ENCODE results near the gene PTRHD1. TPM values are rescaled to one million over a fixed set of nuclear protein-coding genes. Genes with fewer than 3 reads are reported as not detected.

Gene PTRHD1
- total and polyA plus RNA-seq, 7 donors, result 16.6 to 38.3 (median 27.1) TPM

DNA sequence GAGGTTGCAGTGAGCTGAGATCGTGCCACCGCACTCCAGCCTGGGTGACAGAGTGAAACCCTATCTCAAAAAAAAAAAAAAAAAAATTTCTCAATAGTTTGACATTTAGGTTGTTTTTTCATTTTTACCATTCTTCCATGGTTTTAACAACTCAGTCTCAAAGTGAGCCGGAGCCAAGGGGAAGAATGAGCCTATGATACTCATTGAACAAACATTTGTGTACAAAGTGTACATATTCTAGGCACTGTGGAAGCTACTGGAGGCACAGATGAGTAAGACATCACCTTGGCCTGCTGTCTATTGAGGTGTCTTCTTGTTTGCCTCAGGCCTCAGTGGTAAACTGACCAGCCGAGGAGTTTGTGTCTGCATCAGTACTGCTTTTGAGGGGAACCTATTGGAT, 22.0 kb upstream of the PTRHD1 start:
- 98 to 100% (median 98%) methylated on average over 4 of the region's 4 CpGs for WGBS, 3 donors
- intact Hi-C loops (cut with DNase I), result no loop called here
- H3K9me3 ChIP-seq, result no peaks in the 10 kb centered on the region
- H3K36me3 ChIP-seq (ENCODE audit: insufficient read depth in 1 of 2, low read depth in 1 of 2), result peaks cover 0 to 26% of the 10 kb centered on the region in 2 donors
- H3K4me1 ChIP-seq, result no peaks in the 10 kb centered on the region
- no peak overlapping the region for H3K27ac ChIP-seq
- no peak for ATAC-seq
- peak in 1 of 2 donors; percentile 4 for DNase-seq
- no peak overlapping the region for H3K4me3 ChIP-seq
- no peaks in the 10 kb centered on the region for H3K27me3 ChIP-seq (ENCODE audit: insufficient read depth in 3 of 3, low read length in 2 of 3)
- no peak for TF ChIP-seq CTCF (IDR thresholded peaks at IDR 0.05)

GRCh38 chr2:24814516-24814915, 21.3 kb upstream of the PTRHD1 start:
- no peak for TF ChIP-seq CTCF (IDR thresholded peaks at IDR 0.05)
- Histone ChIP-seq H3K9me3 (no peaks in the 10 kb centered on the region), H3K36me3 (ENCODE audit: insufficient read depth in 1 of 2, low read depth in 1 of 2) (peaks cover 0 to 21% of the 10 kb centered on the region in 2 donors), H3K4me3 (no peak overlapping the region), H3K4me1 (no peaks in the 10 kb centered on the region), H3K27ac (no peak overlapping the region), H3K27me3 (ENCODE audit: insufficient read depth in 3 of 3, low read length in 2 of 3) (no peaks in the 10 kb centered on the region)
- WGBS, 3 donors, result 51 to 63% (median 52%) methylated on average over 4 of the region's 4 CpGs
- ATAC-seq (peak in 1 of 4 donors; percentile 55), DNase-seq (no peak)
- intact Hi-C loops (cut with DNase I), result no loop called here

- Histone ChIP-seq H3K27me3 (ENCODE audit: insufficient read depth in 3 of 3, low read length in 2 of 3) (no peaks in the 10 kb centered on the region), H3K4me3 (no peak overlapping the region), H3K4me1 (no peaks in the 10 kb centered on the region), H3K36me3 (ENCODE audit: insufficient read depth in 1 of 2, low read depth in 1 of 2) (peaks cover 0 to 13% of the 10 kb centered on the region in 2 donors), H3K27ac (no peak overlapping the region), H3K9me3 (no peaks in the 10 kb centered on the region)
- 56 to 87% (median 75%) methylated on average over 4 of the region's 4 CpGs for WGBS, 3 donors
- DNase-seq, result no peak
- intact Hi-C loops (cut with DNase I), result no loop called here
- TF ChIP-seq CTCF (IDR thresholded peaks at IDR 0.05), result no peak
- ATAC-seq, result peak in 1 of 4 donors; percentile 53
Measured at GRCh38 chr2:24813691-24814137, 20.5 kb upstream of the PTRHD1 start.

DNA sequence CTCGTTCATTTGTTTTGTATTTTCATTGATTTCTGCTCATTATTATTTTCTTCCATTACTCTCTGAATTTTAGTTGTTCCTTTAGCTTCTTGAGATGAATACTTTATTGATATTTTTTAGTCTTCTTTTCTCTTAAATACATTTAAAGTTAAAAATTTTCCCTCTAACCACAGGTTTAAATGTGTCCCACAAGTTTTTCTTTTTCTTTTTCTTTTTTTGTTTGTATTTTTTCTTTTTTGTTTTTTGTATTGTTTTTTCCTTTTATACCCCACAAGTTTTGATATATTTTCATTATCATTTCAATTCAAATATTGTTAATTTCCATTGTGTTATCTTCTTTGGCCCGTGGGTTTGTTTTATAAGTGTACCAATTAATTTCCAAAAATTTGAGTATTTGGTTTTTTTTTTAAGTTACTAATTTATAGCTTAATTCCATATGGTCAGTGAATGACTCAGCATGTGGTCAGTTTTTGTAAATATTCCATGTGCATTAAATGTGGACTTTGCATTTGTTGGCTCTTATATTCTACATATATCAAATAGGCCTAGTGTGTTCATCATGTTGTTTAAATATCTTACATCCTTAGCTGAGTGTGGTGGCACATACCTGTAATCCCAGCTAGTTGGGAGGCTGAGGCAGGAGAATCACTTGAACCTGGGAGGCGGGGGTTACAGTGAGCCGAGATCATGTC, 16.3 kb upstream of the PTRHD1 start:
- ATAC-seq (no peak), DNase-seq (no peak)
- Histone ChIP-seq H3K4me3 (no peak overlapping the region), H3K9me3 (no peaks in the 10 kb centered on the region), H3K27ac (no peak overlapping the region), H3K27me3 (ENCODE audit: insufficient read depth in 3 of 3, low read length in 2 of 3) (no peaks in the 10 kb centered on the region), H3K4me1 (no peaks in the 10 kb centered on the region), H3K36me3 (ENCODE audit: insufficient read depth in 1 of 2, low read depth in 1 of 2) (no peaks in the 10 kb centered on the region)
- intact Hi-C loops (cut with DNase I), result no loop called here
- WGBS, 3 donors, result 84 to 90% (median 84%) methylated on average over 4 of the region's 4 CpGs
- TF ChIP-seq CTCF (IDR thresholded peaks at IDR 0.05), result no peak

GRCh38 chr2:24806661-24807036, 13.5 kb upstream of the PTRHD1 start:
- H3K27me3 ChIP-seq (ENCODE audit: insufficient read depth in 3 of 3, low read length in 2 of 3), result no peaks in the 10 kb centered on the region
- intact Hi-C loops (cut with DNase I), result no loop called here
- ATAC-seq, result no peak

More at GRCh38 chr2:24806661-24807036, 13.5 kb upstream of the PTRHD1 start:
- no peak overlapping the region for H3K27ac ChIP-seq
- no peak for DNase-seq
- no peaks in the 10 kb centered on the region for H3K9me3 ChIP-seq
- no peaks in the 10 kb centered on the region for H3K36me3 ChIP-seq (ENCODE audit: insufficient read depth in 1 of 2, low read depth in 1 of 2)
- no peaks in the 10 kb centered on the region for H3K4me1 ChIP-seq
- no peak overlapping the region for H3K4me3 ChIP-seq
- TF ChIP-seq CTCF (IDR thresholded peaks at IDR 0.05), result no peak
